HepG2 (cell line): ENCODE results near the gene IDH3G. TPM values are rescaled to one million over a fixed set of nuclear protein-coding genes. Genes with fewer than 3 reads are reported as not detected.

Source experiments
- ARID5B ChIP-seq: IDR thresholded peaks from 2 replicates; pipeline ENCODE4 v1.4.0; 2020; ENCODE audit warnings: mild to moderate bottlenecking, missing genetic modification reagents
- KLF11 ChIP-seq: IDR thresholded peaks from 2 replicates; pipeline ENCODE4 v1.6.1; 2016; ENCODE audit warnings: missing compliant biosample characterization
- MYPOP ChIP-seq: sonication (generic); formaldehyde crosslinking; IDR thresholded peaks from 2 replicates; pipeline ENCODE4 v1.8.1; 2023; ENCODE audit warnings: mild to moderate bottlenecking, moderate library complexity, missing genetic modification reagents
- NFATC3 ChIP-seq: sonication (generic); formaldehyde crosslinking; IDR thresholded peaks from 2 replicates; pipeline ENCODE4 v1.5.1; 2020; ENCODE audit warnings: mild to moderate bottlenecking, missing genetic modification reagents
- POGK ChIP-seq: sonication (generic); formaldehyde crosslinking; conservative IDR thresholded peaks from 2 replicates; pipeline ENCODE4 v1.8.0; 2022; ENCODE audit warnings: mild to moderate bottlenecking, moderate library complexity, missing genetic modification reagents
- TBP ChIP-seq: sonication (generic); formaldehyde crosslinking; IDR thresholded peaks from 2 replicates; pipeline ENCODE4 v1.5.0; 2020; ENCODE audit warnings: missing genetic modification reagents
- YY1 ChIP-seq: IDR thresholded peaks from 2 replicates; pipeline ENCODE4 v1.6.1; 2011; ENCODE audit warnings: low read length, low read depth, moderate library complexity, mild to moderate bottlenecking; ENCODE audit not compliant: insufficient read depth, insufficient replicate concordance
- ZBTB10 ChIP-seq: sonication (generic); formaldehyde crosslinking; IDR thresholded peaks from 2 replicates; pipeline ENCODE4 v1.4.0; 2020; ENCODE audit warnings: missing genetic modification reagents, borderline replicate concordance
- ZNF232 ChIP-seq: sonication (generic); formaldehyde crosslinking; IDR thresholded peaks from 2 replicates; pipeline ENCODE4 v1.4.0; 2020; ENCODE audit warnings: missing genetic modification reagents, borderline replicate concordance
- ZNF33A ChIP-seq: sonication (generic); formaldehyde crosslinking; IDR thresholded peaks from 2 replicates; pipeline ENCODE4 v1.5.1; 2020; ENCODE audit warnings: missing genetic modification reagents, mild to moderate bottlenecking, moderate library complexity, borderline replicate concordance
- ZNF564 ChIP-seq: sonication (generic); formaldehyde crosslinking; IDR thresholded peaks from 2 replicates; pipeline ENCODE4 v1.8.1; 2023; ENCODE audit warnings: mild to moderate bottlenecking, missing genetic modification reagents
- ZNF703 ChIP-seq: sonication (generic); formaldehyde crosslinking; IDR thresholded peaks from 2 replicates; pipeline ENCODE4 v1.5.1; 2020; ENCODE audit warnings: missing genetic modification reagents, mild to moderate bottlenecking, moderate library complexity, borderline replicate concordance
- ZNF792 ChIP-seq: IDR thresholded peaks from 2 replicates; pipeline ENCODE4 v1.6.1; 2016
- polyA plus RNA-seq, 8 experiments: library from polyadenylated mRNA; depleted of rRNA in 3 of 8; stranded (reverse) in 7 of 8; unstranded in 1 of 8; fragments of >200 nt; fragmentation: Illumina TruSeq in 4 of 8; extraction: Trizol in 4 of 8; gene quantifications; 2 replicates each; pipeline versions ENCODE4 v1.2.1 to v1.2.3, GENCODE V29; 2011 to 2016; ENCODE audit warnings: low read depth in 4 of 8, missing spikeins in 1 of 8, mixed read lengths in 1 of 8; ENCODE audit not compliant: insufficient read depth in 1 of 8
- total RNA-seq, 5 experiments: library from RNA; depleted of rRNA; stranded (reverse); fragments of >200 nt; fragmentation: Illumina TruSeq; extraction: Trizol; gene quantifications; 2 replicates each; pipeline ENCODE4 v1.2.3, GENCODE V29; 2016; ENCODE audit warnings: low read depth in 1 of 5
- TF ChIP-seq, protein P1 (sequence below): sonication (generic); formaldehyde crosslinking; conservative IDR thresholded peaks from 2 replicates; pipeline ENCODE4 v1.4.0; 2020; ENCODE audit warnings: missing genetic modification reagents
- TF ChIP-seq, protein P2 (sequence below): sonication (generic); formaldehyde crosslinking; IDR thresholded peaks from 2 replicates; pipeline ENCODE4 v1.4.0; 2020; ENCODE audit warnings: missing genetic modification reagents, borderline replicate concordance

Gene IDH3G
- total and polyA plus RNA-seq, 2 of the 13 experiments (the other 11 are each of a cell fraction or from before 2014, with no cell fraction given), result 18.7 to 35.5 TPM

GRCh38 chrX:153766098-153766817 is 27.9 kb downstream of the IDH3G start (continued):
- TF ChIP-seq ZNF33A (CRISPR knock-in tag) (no peak), NFATC3 (no peak), MYPOP (no peak), TBP (CRISPR knock-in tag) (no peak), ZNF792 (CRISPR knock-in tag) (no peak), ZNF703 (no peak), ZNF564 (CRISPR knock-in tag) (no peak), ARID5B (CRISPR knock-in tag) (no peak), ZNF232 (CRISPR knock-in tag) (no peak), YY1 (peak; percentile 10), POGK (CRISPR knock-in tag) (no peak), KLF11 (CRISPR knock-in tag) (no peak), ZBTB10 (CRISPR knock-in tag) (no peak)
- TF ChIP-seq, protein P1, sequence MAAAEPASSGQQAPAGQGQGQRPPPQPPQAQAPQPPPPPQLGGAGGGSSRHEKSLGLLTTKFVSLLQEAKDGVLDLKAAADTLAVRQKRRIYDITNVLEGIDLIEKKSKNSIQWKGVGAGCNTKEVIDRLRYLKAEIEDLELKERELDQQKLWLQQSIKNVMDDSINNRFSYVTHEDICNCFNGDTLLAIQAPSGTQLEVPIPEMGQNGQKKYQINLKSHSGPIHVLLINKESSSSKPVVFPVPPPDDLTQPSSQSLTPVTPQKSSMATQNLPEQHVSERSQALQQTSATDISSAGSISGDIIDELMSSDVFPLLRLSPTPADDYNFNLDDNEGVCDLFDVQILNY (CRISPR knock-in tag), result no peak
- TF ChIP-seq, protein P2, sequence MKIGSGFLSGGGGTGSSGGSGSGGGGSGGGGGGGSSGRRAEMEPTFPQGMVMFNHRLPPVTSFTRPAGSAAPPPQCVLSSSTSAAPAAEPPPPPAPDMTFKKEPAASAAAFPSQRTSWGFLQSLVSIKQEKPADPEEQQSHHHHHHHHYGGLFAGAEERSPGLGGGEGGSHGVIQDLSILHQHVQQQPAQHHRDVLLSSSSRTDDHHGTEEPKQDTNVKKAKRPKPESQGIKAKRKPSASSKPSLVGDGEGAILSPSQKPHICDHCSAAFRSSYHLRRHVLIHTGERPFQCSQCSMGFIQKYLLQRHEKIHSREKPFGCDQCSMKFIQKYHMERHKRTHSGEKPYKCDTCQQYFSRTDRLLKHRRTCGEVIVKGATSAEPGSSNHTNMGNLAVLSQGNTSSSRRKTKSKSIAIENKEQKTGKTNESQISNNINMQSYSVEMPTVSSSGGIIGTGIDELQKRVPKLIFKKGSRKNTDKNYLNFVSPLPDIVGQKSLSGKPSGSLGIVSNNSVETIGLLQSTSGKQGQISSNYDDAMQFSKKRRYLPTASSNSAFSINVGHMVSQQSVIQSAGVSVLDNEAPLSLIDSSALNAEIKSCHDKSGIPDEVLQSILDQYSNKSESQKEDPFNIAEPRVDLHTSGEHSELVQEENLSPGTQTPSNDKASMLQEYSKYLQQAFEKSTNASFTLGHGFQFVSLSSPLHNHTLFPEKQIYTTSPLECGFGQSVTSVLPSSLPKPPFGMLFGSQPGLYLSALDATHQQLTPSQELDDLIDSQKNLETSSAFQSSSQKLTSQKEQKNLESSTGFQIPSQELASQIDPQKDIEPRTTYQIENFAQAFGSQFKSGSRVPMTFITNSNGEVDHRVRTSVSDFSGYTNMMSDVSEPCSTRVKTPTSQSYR (CRISPR knock-in tag), result peak; percentile 53; the same call in 1 of the 2 replicates
